M059J (cell line): Measurements from ENCODE around the gene GFRA1. TPM values are rescaled to one million over a fixed set of nuclear protein-coding genes. Genes with fewer than 3 reads are reported as not detected.
"Not testable (repeated sequence)": the region's sequence is repeated elsewhere in the genome, so short reads cannot be mapped to it uniquely, and the experiment has no call there.

Experiments
- DNase-seq: peaks from one replicate; pipeline ENCODE4 v3.0.0-alpha.2; 2012; ENCODE audit warnings: low read depth
- total RNA-seq: library from RNA; depleted of rRNA; stranded (reverse); fragments of >200 nt; shearing (Covaris generic); gene quantifications from 2 replicates; pipeline ENCODE4 v1.2.3, GENCODE V29; 2014

GFRA1 gene
- total RNA-seq, 1 experiment from 2014 or later, result 49.4 TPM

DNA sequence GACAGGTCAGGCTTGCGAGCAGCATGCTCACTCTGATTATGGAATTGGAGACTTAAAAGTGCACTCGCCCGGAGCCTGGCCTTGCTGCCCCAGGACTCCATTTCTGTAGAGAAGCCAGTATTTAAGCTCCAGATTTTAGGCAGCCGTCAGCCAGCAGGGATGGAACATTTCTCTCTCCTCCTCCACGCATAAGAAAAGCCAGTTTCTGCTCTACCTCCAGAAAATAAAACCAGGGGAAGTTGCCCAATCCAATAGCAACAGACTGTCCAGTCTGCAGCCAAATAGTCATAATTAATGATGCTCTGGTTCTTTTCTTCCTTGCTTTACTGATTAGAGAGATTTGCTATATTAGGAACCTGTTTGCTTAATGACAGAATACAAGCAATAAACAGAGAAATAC, 203.2 kb downstream of the GFRA1 start:
- no peak for DNase-seq

DNA sequence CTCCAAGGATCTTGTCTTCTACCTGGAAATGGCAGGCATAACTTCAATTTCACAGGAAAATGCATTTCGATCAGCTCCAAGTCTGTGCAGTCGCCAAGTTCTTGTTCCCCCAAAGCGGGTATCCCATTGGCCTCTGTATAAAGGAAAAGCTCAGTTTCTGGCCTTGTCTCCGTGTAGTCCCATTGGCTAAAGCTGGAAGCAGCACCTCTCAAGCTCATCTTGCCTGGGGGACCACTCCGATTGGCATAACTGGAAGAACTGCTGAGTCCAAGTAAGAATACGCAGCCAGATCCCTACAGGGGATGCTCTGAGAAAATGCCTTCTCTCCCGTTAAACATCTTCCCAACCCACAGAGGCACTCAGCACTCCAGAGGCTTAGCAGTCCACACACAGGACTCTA, 205.2 kb downstream of the GFRA1 start:
- no peak for DNase-seq

DNA sequence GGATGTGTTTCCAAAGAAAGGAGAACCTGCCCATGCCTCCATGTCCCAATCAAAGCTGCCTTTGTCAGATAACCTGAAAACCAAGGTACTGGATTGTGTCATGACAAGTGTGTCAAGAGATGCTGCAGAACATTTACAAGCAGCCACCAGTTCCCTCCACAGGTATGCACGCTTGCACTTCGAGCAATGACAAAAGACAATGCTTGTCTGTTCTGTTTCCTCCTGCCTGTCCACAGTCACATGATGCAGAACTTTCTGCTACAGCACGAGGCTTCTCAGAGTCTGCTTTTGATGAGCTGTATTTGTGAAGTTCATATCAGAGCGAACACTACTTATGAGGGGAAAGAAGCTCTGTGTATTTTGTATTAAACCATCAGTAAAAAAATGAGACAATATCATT, 209.9 kb downstream of the GFRA1 start:
- no peak for DNase-seq

GRCh38 chr10:116060864-116061263, 212.1 kb downstream of the GFRA1 start:
- DNase-seq, result no peak

DNA sequence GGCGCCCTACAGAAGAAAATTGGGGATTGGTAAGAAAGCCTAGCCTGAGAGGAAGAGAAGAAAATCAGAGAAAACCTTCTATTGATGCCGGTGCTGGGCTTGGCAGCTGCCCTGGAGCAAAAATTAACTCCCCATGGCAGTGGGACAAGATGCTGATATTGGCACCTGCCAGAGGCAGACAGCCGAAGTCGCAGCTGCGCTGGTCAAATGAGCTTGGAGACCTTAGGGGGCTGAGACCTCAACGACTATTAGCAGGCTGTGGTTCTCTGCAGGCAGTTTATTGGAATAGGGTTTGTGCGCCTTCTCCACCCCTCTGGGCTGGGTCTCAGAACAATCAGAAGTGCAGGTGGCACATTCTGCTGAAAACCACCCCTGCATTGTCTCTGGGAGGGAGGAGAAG, 213.7 kb downstream of the GFRA1 start:
- no peak for DNase-seq

DNA sequence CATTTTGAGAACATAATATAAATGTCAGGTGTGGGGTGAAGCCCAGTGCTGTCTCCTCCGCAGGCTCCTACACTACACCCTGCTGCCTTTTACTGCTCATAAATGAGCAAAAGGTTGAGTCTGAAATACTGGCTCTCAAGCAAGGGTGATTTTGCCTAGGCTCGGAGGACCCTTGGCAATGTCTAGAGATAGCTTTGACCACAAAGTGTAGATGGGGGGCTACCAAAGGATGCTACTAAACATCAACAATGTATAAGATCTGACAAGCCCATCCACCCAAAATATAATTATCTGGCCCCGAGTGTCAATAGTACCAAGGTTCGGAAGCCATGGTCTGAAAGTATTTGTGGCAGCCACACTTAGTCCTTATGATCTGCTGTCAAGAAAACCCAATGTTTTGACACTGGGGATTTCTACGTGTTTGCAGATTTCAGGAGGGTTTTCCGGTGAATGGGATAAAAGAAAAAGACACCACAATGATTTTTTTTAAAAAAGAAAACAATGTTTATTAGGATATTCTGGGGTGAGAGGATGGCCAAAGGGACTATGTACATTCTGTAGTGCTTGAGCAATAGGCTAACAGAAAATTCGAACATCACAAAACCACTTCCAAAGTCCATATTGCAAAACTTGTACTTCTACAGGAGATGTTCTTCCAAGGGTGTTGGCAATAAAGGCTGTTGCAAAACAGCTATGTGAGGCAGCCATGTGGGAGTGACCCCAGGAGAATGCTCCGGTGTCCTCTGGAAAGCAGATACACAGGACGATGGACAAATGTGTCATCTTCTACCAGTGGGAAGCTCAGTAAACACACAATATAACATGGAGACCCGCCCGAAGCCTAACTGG, 216.3 kb downstream of the GFRA1 start:
- DNase-seq, result no peak

DNA sequence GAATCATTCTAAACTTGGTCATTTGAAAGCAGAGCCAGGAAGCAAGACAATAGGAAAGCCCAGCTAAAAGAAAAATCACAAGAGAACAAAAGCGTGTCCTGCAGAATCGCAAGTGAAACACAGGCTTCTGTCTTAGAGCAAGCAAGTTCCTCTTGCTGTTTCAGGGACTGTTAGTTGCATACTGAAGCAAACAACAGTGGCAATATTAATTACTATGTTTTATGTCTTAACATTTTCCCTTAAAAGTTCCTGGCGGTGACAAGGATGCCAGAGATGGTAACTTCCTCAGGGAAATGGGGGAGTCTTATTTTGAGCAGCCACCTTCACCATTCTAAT, 217.1 kb downstream of the GFRA1 start:
- DNase-seq, result no peak

- DNase-seq, result no peak
Observed at GRCh38 chr10:116055252-116055916, 217.6 kb downstream of the GFRA1 start.

- peak; percentile 36 for DNase-seq
Observed at GRCh38 chr10:116053910-116054309, 219.1 kb downstream of the GFRA1 start.

GRCh38 chr10:116053009-116053730, 219.8 kb downstream of the GFRA1 start:
- DNase-seq, result not testable (repeated sequence)

DNA sequence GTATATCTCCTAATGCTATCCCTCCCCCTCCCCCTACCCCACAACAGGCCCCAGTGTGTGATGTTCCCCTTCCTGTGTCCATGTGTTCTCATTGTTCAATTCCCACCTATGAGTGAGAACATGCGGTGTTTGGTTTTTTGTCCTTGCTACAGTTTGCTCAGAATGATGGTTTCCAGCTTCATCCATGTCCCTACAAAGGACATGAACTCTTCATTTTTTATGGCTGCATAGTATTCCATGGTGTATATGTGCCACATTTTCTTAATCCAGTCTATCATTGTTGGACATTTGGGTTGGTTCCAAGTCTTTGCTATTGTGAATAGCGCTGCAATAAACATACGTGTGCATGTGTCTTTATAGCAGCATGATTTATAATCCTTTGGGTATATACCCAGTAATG, 220.5 kb downstream of the GFRA1 start:
- DNase-seq, result not testable (repeated sequence)

DNA sequence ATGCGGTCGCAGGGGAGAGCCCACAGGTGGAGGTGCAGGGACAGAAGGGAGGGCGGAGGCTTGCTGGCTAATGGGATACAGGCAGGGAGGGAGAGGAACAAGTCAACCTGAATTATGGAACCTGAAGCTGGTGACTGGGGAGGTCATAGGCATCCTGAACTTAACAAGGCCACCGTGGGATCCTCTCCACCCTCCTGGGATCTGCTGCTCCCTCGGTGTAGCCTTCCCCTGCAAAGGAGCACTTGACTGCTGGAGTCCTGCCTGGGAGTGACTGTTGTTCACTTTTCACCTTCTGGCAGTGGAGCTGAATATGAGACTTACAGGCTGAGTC, 223.1 kb downstream of the GFRA1 start:
- no peak for DNase-seq

DNA sequence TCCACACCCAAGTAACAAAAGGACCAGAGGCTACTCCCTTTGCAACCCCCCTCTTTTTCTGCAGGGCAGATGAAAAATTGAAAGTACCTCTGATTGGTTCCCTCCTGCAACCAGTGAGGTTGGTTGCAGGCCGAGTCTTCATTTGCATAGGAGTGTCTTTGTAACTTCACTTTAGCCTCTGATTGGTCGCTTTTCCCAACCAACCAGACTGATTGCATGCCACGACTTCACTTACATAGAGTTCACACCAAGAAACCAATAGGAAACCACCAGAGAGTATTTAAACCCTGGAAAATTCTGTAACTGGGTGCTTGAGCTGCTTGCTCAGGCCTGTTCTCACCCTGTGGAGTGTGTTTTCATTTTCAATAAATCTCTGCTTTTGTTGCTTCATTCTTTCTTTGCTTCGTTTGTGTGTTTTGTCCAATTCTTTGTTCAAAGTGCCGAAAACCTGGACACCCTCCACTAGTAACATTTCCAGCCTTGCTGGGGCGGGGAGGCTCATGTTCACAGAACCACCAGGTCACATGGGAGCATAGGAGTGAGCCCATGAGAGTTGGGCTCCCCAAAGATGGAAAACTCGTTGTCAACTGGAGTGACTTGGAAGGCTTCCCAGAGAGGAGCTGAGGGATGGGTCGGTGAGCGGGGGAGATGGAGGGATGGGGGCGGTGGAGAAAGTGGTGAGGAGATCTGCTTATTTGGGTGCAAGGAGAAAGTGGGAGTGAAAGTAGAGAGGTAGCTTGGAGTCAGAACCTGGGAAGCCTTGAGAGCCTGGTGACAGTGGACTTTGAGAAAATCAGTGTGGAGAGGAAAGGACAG, 223.6 kb downstream of the GFRA1 start:
- DNase-seq, result peak; percentile 15

GRCh38 chr10:116045366-116046356, 227.3 kb downstream of the GFRA1 start:
- no peak for DNase-seq

GRCh38 chr10:116044801-116045248, 228.2 kb downstream of the GFRA1 start:
- peak; percentile 75 for DNase-seq

DNA sequence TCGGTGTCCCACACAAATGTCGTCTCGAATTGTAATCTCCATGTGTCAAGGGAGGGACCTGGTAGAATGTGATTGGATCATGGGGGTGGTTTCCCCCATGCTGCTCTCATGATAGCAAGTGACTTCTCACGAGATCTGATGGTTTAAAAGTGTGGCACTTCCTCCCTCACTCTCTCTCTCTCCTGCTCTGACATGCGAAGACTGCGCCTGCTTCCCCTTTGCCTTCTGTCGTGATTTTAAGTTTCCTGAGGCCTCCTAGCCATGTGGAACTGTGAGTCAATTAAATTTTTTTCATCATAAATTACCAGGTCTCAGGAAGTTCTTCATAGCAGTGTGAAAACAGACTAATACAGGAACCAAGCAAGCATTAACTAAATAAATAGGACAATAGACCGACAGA, 229.1 kb downstream of the GFRA1 start:
- DNase-seq, result no peak

DNA sequence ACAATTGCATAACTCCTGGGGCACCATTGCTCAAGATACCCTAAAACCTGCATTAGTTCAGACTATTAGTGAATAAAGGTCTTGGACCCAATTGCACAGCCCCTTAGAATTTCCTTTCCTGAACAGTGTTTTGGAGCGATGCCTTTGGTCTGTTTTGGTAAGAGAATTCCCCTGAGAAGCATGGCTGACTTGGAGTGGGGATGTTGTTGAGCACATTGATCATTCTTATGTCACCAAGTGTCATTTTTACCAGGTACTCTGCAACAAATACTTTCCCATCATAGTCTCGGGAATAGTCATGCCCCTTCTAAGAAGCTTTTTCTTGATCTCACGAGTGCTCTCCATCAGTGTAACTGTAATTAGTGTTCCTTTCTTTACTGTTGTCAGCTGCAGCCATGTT, 229.7 kb downstream of the GFRA1 start:
- no peak for DNase-seq

- DNase-seq, result no peak
Observed at GRCh38 chr10:116041948-116042347, 231.1 kb downstream of the GFRA1 start.

DNA sequence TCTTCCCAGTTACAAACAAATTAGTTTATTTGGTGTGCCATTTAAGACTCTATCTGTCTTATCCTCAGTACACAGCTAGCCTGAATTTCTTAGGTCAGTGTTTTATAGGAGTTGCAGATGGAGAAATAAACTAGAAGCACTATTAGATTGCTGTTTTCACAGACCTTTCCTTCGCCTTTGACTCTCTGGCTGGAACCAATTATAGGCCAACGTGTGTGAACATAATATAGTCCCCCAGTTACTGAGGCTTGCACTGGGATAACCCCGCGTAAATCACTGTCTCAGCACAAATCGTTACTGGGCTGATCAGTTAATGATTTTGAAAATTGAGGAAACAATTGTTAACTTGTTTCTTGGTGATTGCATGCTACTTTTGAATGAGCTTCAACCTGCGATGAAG, 233.4 kb downstream of the GFRA1 start:
- no peak for DNase-seq

DNA sequence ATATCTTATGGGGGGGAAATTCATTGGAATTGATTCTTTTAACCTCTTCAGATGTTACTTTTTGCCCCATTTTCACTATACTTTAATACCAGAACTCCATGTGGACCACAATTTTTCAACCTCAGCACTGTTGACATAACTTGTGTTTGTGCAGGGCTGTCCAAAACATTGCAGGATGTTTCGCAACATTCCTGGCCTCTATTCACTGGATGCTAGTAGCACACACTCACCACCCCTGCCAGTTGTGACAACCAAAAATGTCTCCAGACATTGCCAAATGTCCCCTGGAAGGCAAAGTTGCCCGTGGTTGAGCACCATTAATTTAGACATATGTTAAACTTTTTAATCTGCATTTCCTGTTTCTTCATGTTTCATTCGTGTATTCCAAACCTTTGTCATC, 234.7 kb downstream of the GFRA1 start:
- peak; percentile 52 for DNase-seq

DNA sequence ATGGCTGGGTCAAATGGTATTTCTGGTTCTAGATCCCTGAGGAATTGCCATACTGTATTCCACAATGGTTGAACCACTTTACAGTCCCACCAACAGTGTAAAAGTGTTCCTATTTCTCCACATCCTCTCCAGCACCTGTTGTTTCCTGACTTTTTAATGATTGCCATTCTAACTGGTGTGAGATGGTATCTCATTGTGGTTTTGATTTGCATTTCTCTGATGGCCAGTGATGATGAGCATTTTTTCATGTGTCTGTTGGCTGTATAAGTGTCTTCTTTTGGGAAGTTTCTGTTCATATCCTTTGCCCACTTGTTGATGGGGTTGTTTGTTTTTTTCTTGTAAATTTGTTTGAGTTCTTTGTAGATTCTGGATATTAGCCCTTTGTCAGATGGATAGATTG, 237.6 kb downstream of the GFRA1 start:
- not testable (repeated sequence) for DNase-seq
